Transverse colon (tissue), 4 donors: ENCODE measurements around the gene SPRR5. TPM values are rescaled to one million over a fixed set of nuclear protein-coding genes. Genes with fewer than 3 reads are reported as not detected.

Source experiments
- DNase-seq: peaks from one replicate; pipeline ENCODE4 v3.0.0-alpha.2; 2019
- H3K27ac ChIP-seq, 4 donors: fragments of 200-600 bp; sonication (generic); 2 replicates each; pipeline ENCODE4 v1.5.1; 2016 to 2018; ENCODE audit warnings: inconsistent platforms in 4 of 4
- H3K27me3 ChIP-seq: fragments of 200-600 bp; sonication (generic); 2 replicates; pipeline ENCODE4 v1.5.1; 2017; ENCODE audit warnings: inconsistent platforms
- H3K36me3 ChIP-seq, 4 donors: fragments of 200-600 bp; sonication (generic); 2 replicates each; pipeline ENCODE4 v1.5.1; 2017 to 2019; ENCODE audit warnings: inconsistent platforms in 4 of 4
- H3K4me1 ChIP-seq, 4 donors: fragments of 200-600 bp; sonication (generic); 2 replicates each; pipeline ENCODE4 v1.5.1; 2017 to 2020; ENCODE audit warnings: inconsistent platforms in 4 of 4
- H3K4me3 ChIP-seq, 4 donors: fragments of 200-600 bp; sonication (generic); 1 replicate in 1 of 4; 2 replicates in 3 of 4; pipeline versions ENCODE4 v1.5.1 to v1.6.1; 2017 to 2019; ENCODE audit warnings: inconsistent platforms in 4 of 4
- H3K9me3 ChIP-seq, 2 donors: fragments of 200-600 bp; sonication (generic); 2 replicates each; pipeline ENCODE4 v1.5.1; 2017 to 2019; ENCODE audit warnings: inconsistent platforms in 2 of 2
- EP300 ChIP-seq: sonication (generic); formaldehyde crosslinking; IDR thresholded peaks from one replicate; pipeline ENCODE4 v1.6.1; 2017; ENCODE audit warnings: antibody characterized with exemption, low read depth
- POLR2A ChIP-seq: fragments of 450-650 bp; IDR thresholded peaks from one replicate; pipeline ENCODE4 v1.6.1; 2016; ENCODE audit warnings: antibody characterized with exemption, mild to moderate bottlenecking, moderate library complexity
- POLR2AphosphoS5 ChIP-seq, 3 donors: sonication (generic); formaldehyde crosslinking; IDR thresholded peaks; one replicate each; pipeline ENCODE4 v1.6.1; 2016; ENCODE audit warnings: antibody characterized with exemption in 3 of 3
- WGBS, 2 donors: methylation state at CpG; one replicate each; pipeline ENCODE4 v1.1.5; 2018; ENCODE audit warnings: low coverage in 1 of 2; 5-methylcytosine and 5-hydroxymethylcytosine counted together
- in situ Hi-C, 4 donors: fragments of 200-750 bp; cut with MboI; loops; one replicate each; pipeline versions ENCODE4 v1.15.0 to v1.15.1; 2017; ENCODE audit warnings: low sequenced_read_pairs in 3 of 4, low pct_ligation_motif_present in 1 of 4, low pct_unique_long_range_greater_than_20kb in 1 of 4
- intact Hi-C: fragments of 100-400 bp; cut with DNase I; formaldehyde crosslinking; loops from one replicate; pipeline ENCODE4 v1.15.1; 2023; ENCODE audit warnings: low total_unique reads
- total RNA-seq, 4 donors: library from RNA; depleted of rRNA; stranded (reverse); fragments of >200 nt; gene quantifications; one replicate each; pipeline ENCODE4 v1.1.0, GENCODE V29; 2016
- TF ChIP-seq, protein P1 (sequence below), 5 experiments: fragments of 200-600 bp in 3 of 5; fragments of 450-650 bp in 2 of 5; sonication (generic) in 3 of 5; IDR thresholded peaks; 1 replicate in 2 of 5; 2 replicates in 3 of 5; pipeline ENCODE4 v1.5.1; 2016 to 2017; ENCODE audit warnings: antibody characterized with exemption in 5 of 5, inconsistent platforms in 3 of 5, mild to moderate bottlenecking in 2 of 5, moderate library complexity in 1 of 5

Gene SPRR5
- total RNA-seq, 4 donors from 2014 or later, result not detected

DNA sequence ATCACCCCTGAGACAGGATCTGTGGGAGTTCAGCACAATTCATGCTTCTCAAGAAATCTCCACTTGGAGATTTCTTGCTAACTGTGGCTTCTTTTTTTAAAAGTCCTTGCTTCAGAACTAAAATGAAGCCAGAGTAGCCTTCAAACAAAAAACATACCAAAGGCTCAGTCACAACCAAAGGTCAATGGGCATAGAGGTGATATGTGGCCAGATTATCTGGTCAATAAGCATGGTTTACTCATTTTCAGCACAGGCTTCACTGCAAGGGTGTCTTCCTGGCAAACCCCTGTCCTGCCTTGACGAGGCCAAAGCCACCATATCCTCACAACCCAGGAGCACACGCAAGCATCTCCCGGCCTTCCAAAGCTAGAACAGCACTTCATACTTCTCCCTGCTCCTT lies 12.3 kb downstream of the SPRR5 start:
- 59% methylated on average over 3 of the region's 3 CpGs; no CpG with 5 or more reads in 1 of the 2 donors for WGBS, 2 donors
- Histone ChIP-seq H3K9me3 (no peaks in the 10 kb centered on the region), H3K27ac (no peak overlapping the region), H3K4me1 (no peaks in the 10 kb centered on the region), H3K27me3 (no peaks in the 10 kb centered on the region), H3K4me3 (no peak overlapping the region), H3K36me3 (no peaks in the 10 kb centered on the region)
- intact Hi-C loops (no loop called here), in situ Hi-C loops (no loop called here)
- no peak for TF ChIP-seq EP300
- no peak for TF ChIP-seq POLR2AphosphoS5 (IDR thresholded peaks at IDR 0.05)
- TF ChIP-seq, protein P1, sequence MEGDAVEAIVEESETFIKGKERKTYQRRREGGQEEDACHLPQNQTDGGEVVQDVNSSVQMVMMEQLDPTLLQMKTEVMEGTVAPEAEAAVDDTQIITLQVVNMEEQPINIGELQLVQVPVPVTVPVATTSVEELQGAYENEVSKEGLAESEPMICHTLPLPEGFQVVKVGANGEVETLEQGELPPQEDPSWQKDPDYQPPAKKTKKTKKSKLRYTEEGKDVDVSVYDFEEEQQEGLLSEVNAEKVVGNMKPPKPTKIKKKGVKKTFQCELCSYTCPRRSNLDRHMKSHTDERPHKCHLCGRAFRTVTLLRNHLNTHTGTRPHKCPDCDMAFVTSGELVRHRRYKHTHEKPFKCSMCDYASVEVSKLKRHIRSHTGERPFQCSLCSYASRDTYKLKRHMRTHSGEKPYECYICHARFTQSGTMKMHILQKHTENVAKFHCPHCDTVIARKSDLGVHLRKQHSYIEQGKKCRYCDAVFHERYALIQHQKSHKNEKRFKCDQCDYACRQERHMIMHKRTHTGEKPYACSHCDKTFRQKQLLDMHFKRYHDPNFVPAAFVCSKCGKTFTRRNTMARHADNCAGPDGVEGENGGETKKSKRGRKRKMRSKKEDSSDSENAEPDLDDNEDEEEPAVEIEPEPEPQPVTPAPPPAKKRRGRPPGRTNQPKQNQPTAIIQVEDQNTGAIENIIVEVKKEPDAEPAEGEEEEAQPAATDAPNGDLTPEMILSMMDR (IDR thresholded peaks at IDR 0.05), result no peak
- no peak for TF ChIP-seq POLR2A
- no peak for DNase-seq

GRCh38 chr1:152959801-152960451 lies 12.9 kb downstream of the SPRR5 start:
- Histone ChIP-seq H3K4me1 (no peaks in the 10 kb centered on the region), H3K4me3 (no peak overlapping the region), H3K27ac (no peak overlapping the region), H3K27me3 (no peaks in the 10 kb centered on the region), H3K9me3 (no peaks in the 10 kb centered on the region), H3K36me3 (no peaks in the 10 kb centered on the region)
- TF ChIP-seq, protein P1 (IDR thresholded peaks at IDR 0.05), result no peak
- TF ChIP-seq POLR2AphosphoS5 (IDR thresholded peaks at IDR 0.05) (no peak), POLR2A (no peak), EP300 (no peak)
- DNase-seq, result no peak
- intact Hi-C loops (no loop called here), in situ Hi-C loops (no loop called here)
- WGBS, 2 donors, result 85 to 100% methylated on average over 2 to 10 of the region's 10 CpGs

DNA sequence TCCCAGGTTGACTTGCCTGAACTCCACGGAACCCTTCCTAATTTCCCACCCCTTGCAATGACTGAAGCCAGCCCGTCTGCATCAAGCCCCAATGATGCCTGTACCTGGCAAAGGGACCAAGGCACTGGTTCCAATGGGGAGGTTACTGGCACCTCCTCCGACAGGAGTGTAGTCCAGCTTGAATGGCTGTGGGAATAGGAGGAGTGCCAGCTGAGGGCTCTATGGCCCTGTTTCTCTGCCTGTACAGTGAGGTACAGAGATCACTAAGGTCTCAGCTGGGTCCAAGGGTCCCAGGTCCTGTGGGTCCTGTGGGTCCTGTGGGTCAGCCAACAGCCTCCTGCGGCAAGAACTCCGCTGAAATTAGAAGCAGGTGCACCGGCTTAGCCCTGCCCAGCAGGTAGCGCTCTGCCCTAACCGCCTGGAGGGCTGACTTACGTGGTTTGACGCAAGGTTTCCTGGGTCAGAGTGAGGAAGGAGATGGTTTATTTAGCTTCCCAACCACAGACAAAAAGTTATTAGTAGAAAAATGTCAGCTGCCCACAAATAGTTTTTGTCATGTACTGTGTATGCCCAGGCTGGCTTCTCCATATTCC lies 13.5 kb downstream of the SPRR5 start:
- 40 to 67% methylated on average over 2 to 10 of the region's 10 CpGs for WGBS, 2 donors
- in situ Hi-C loops (no loop called here), intact Hi-C loops (no loop called here)
- H3K36me3 ChIP-seq, result no peaks in the 10 kb centered on the region
- H3K4me1 ChIP-seq, result no peaks in the 10 kb centered on the region
- TF ChIP-seq POLR2AphosphoS5 (IDR thresholded peaks at IDR 0.05) (no peak), EP300 (no peak), POLR2A (no peak)
- TF ChIP-seq, protein P1 (IDR thresholded peaks at IDR 0.05), result no peak
- H3K27ac ChIP-seq, result no peak overlapping the region
- DNase-seq, result no peak
- H3K4me3 ChIP-seq, result no peak overlapping the region
- no peaks in the 10 kb centered on the region for H3K9me3 ChIP-seq
- no peaks in the 10 kb centered on the region for H3K27me3 ChIP-seq

- H3K4me1 ChIP-seq, result no peaks in the 10 kb centered on the region
- no peaks in the 10 kb centered on the region for H3K27me3 ChIP-seq
- H3K9me3 ChIP-seq, result no peaks in the 10 kb centered on the region
- no peaks in the 10 kb centered on the region for H3K36me3 ChIP-seq
- intact Hi-C loops (no loop called here), in situ Hi-C loops (no loop called here)
- H3K4me3 ChIP-seq, result no peak overlapping the region
- WGBS, 2 donors, result 71 to 72% methylated on average over 3 to 7 of the region's 7 CpGs
- no peak overlapping the region for H3K27ac ChIP-seq
- DNase-seq, result no peak
- TF ChIP-seq POLR2A, result no peak
Observed at GRCh38 chr1:152961226-152961891, 14.4 kb downstream of the SPRR5 start.
